HG03064 (cell line): Measurements from ENCODE around the gene TNNT1.
"Not testable (repeated sequence)": the region's sequence is repeated elsewhere in the genome, so short reads cannot be mapped to it uniquely, and the experiment has no call there.

Source experiments
- ATAC-seq: cut with Tn5 transposase; IDR thresholded peaks from one replicate; pipeline ENCODE4 v1.9.1; 2021; ENCODE audit warnings: low read depth; ENCODE audit not compliant: unreplicated experiment

Gene TNNT1

DNA sequence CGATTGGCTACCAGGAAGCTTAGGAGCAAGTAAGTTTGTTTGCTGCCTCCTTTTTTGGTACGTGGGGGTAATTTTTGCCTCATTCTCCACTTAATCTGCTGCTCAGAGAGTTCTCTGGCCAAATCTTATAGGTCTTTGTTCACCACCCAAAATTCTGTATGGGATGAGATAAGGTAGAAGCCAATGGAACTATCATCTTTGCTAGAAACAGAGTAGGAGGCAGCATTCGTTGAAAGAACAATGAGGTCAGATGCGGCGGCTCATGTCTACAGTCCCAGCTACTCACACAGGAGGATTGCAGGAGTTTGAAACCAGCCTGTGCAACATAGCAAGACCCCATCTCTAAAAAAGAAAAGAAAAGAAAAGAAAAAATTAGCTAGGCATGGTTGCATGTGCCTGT, 22.4 kb upstream of the TNNT1 start:
- ATAC-seq = no peak

DNA sequence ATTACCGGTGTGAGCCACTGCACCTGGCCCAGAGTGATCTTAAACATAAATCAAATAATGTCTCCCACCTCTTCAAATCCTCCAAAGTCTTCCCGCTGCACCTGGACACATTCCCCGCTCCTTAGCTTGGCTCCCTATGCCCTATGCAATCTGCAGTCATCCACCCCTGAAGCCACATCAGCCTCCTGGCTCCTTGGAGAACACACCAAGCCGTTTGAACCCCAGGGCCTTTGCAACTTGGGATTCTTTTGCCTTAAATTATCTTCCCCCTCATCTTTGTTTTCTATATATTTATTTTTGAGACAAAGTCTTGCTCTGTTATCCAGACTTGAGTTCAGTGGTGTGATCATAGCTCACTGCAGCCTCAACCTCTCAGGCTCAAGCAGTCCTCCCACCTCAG, 20.1 kb upstream of the TNNT1 start:
- ATAC-seq = no peak

DNA sequence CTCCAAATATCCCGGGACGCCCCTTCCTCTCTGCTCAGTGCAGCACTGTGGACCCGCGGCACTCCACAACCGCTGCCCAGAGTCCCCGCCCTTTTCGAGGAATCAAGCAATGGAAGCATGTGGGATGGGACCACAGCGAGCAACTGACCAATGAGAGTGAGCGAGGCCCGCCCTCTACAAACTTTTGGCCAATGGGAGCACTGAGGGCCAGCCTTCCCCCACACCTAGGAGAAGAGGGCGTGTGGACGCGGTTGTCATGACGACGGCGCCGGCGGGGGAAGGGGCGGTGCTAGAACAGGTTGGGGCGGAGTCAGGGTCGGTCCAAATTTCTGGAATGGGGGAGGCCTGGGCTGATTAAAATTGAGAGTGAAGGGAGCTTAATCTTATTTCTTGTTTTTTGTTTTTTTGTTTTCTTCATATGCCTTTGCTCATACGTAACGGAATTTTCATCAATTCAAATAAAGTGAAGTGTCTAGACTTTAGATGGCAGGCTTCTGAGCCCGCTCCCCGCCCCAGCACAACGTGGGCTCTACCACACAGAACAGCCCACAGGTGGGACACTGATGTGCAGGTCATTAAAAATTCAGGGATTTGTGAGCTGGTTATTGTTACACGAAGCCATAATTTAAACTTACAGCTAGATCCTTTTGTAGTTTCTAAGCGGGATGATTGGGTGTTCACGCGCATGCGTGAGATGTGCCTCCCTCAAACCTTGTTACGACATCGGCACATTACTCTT, 17.7 kb upstream of the TNNT1 start, which contains the start of gene DNAAF3:
Gene DNAAF3, minus strand, starts transcription at position 84 of the 739 bp plus-strand sequence. CDS start 200 bp downstream, outside the sequence.
- ATAC-seq = peak; percentile 61

DNA sequence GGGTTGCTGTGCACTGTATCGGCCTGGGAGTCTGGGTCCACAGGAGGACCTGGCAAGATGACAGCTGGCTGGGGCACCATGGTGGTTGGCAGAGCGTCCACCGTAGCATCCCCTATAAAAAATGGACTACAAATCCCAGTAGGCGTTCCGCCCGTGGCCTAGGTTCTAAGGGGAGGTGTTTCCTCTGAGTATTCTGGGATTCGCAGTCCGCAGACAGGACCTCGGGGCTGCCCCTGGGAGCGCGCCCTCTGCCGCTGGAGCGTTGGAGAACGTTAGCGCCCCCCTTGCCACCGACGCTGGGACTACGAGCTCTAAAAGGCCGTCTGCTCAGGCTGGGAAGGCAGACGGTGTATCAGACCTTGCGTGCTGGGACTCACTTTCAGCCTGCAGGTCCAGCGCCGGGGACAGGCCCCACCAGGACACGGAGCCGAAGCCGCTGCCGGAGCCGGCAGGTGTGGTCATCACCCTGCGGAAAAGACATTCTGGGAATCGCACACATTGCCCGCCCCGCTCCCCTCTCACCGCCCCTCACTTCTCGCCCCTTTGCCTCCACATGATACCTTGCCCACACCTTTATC, 17.0 kb upstream of the TNNT1 start:
- no peak for ATAC-seq

GRCh38 chr19:55161571-55162322, 12.7 kb upstream of the TNNT1 start:
- no peak for ATAC-seq

DNA sequence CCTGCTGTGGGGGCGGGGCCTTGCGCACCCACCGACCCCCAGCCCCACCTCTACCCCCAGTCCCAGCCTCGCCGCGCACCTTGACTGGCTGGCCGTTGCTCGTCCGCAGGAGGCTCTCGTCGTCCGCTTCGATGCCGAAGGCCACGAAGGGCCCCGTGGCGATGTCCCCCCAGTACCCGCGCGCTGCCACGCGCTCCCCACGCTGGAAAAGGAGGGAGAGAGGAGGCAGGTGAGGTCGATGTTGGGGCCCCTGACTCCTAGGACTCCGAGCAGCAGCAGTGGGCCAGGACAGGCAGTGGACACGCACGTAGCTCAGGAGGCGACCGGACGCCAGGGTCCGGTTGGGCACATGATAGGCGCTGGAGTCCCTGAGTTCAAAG, 12.0 kb upstream of the TNNT1 start:
- no peak for ATAC-seq

GRCh38 chr19:55160128-55160985, 11.4 kb upstream of the TNNT1 start:
- no peak for ATAC-seq

DNA sequence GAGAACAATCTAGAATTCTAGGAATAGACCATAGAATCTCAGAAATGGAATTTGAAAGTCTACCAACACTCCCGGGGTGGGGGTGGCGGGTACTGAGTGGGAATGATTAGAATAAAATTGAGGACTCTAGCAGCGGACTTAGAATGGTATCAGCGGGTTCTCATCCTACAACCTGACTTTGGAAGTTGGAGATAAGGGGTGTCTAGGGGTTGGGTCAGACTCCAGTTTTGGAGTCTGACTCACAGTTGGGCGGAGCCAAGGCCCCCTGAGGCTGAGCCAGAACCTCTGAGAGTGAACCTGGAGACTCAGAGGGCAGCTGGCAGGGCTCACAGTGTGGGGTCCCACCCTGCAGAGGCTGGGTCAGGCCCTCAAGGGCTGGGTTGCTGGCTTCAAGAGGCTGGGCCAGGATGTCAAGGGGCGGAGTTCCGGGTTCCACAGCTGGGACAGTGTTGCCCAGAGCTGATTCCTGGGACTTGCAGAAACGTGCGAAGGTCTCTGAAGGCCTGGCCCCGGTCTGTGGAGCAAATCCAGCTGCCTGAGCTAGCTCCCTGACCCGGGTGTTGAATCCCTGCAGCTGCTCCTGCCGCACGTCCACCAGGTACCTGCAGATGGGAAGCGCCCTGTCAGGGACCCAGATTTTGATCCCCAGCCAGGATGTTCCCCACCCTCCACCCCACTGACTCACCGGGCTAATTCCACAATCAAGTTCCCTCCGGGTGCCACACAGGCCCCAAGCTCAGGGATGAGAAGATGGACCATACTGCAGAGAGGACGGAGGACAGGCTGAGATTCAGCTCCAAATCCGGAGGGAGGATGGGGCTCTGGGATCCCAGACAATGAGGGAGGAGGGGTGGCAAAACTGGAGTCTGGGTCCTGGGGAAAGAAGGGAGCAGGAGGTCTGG, 10.1 kb upstream of the TNNT1 start:
- no peak for ATAC-seq

DNA sequence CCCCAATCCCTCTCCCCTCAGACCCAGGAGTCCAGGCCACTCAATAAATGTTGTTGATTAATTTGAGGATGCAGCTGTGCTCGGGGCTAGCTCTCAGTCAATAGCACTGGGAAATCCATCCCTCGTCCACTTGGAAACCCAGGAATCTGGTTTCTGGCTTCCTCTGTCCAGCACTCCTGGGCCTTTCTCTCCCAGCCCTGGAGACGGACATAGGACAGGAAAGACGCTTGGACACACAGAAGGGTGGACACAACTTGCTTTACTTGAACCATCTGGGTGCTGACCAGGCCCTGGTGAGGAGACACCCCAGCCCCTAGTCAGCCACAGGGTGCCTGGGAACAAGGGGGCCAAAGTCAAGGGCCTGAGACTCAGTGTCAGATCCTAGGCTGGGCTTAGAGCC, 9.4 kb upstream of the TNNT1 start:
- no peak for ATAC-seq

DNA sequence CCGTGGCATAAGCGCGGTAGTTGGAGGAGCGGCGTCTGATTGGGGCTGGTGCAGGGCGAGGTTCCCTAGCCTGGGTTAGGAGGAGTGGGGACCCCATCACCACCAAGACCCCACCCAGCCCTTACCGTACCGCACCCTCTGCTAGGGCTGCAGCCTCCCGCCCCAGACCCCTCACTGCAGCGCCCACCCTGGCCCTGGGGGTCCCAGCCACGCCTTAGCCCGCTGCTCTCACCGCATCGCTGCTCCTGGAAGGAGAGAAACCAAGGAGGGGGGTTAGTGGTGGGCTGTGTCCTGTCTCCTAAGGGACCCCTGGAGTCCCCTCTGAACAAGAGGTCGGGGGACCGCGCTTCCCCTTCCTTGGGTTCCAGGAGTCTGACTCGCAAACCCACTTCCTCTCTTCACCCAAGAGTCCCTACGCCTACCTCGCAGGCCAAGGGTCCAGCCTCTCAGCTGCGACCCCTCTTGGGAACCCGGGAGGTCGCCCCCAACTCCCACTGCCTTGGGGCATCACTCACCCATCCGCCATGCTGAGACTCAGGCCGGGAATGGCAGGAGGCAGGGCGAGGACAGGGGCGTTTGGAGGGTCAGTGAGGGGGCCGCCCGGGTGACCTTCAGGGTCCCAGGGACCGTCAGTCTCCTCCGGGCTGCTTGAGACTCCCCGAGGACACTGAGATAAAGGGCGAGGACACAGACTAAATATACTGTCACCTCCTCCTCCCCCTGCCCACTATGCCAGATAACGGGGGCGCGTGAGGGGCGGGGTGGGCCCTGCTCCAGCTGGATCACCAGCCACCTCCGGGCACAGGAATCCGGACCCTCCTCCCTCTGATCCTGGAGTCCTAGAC, 8.3 kb upstream of the TNNT1 start, which contains the start of gene TNNI3:
Gene TNNI3, minus strand, starts transcription at position 669 of the 845 bp plus-strand sequence. Its CDS starts 143 bp downstream, at position 526.
- ATAC-seq = no peak

GRCh38 chr19:55156202-55157063, 7.4 kb upstream of the TNNT1 start:
- no peak for ATAC-seq

DNA sequence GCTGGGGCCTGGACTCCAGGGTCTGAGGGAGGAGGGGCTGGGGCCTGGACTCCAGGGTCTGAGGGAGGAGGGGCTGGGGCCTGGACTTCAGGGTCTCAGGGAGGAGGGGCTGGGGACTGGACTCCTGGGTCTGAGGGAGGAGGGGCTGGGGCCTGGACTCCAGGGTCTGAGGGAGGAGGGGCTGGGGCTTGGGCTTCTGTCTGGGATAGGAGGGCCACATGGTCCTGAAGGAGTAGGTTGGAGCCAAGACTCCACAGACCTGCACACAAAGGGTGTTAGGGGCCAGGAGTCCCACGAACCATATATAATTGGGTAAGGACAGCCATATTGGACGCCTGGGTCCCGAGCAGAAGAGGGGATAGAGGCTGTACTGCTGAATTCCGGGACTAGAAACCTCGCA, 6.8 kb upstream of the TNNT1 start:
- ATAC-seq = not testable (repeated sequence)

DNA sequence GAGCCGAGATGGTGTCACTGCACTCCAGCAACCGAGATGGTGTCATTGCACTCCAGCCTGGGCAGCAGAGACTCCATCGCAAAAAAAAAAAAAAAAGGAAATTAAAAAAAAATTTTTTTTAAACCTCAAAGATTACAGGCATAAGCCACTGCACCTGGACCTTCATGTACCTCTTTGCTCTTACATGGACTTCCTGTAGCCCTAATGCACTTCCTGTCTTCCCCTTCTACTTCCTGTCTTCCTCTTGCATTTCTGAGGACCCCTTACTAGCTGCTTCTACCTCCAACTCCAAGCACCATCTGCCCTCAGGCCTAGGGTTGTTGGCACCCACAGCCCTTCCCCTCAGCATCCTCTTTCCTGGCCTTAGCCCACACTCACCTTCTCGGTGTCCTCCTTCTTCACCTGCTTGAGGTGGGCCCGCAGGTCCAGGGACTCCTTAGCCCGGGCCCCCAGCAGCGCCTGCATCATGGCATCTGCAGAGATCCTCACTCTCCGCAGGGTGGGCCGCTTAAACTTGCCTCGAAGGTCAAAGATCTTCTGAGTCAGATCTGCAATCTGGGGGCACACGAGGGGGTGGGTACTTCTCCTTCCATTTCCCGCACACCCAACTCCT, 4.8 kb upstream of the TNNT1 start:
- no peak for ATAC-seq

GRCh38 chr19:55152017-55152416, 3.0 kb upstream of the TNNT1 start:
- ATAC-seq = no peak

- no peak for ATAC-seq
Observed at GRCh38 chr19:55147545-55148251, 1.3 kb downstream of the TNNT1 start.

GRCh38 chr19:55146705-55147273, 2.2 kb downstream of the TNNT1 start:
- no peak for ATAC-seq
